Umbilical cord (tissue), 1 donor: Measurements from ENCODE around the gene ACOT13. TPM values are rescaled to one million over a fixed set of nuclear protein-coding genes. Genes with fewer than 3 reads are reported as not detected.

Experiments
- total RNA-seq: library from RNA; depleted of rRNA; stranded (reverse); fragments of >200 nt; gene quantifications from one replicate; pipeline ENCODE4 v1.2.3, GENCODE V29; 2014; ENCODE audit warnings: low replicate concordance; ENCODE audit not compliant: insufficient read depth

Gene ACOT13
- total RNA-seq, 1 donor from 2014 or later = 12.0 TPM

Other genes with a start within 250 kb of the ACOT13 start
- not detected for gene GPLD1, start 177.5 kb upstream of the ACOT13 start, total RNA-seq
- 3.4 TPM for gene ALDH5A1, start 172.1 kb upstream of the ACOT13 start, total RNA-seq
- gene KIAA0319, start 20.9 kb upstream of the ACOT13 start, total RNA-seq = 2.2 TPM
- gene TDP2, start 178 bp upstream of the ACOT13 start, total RNA-seq = 19.7 TPM
- gene C6orf62, start 52.1 kb downstream of the ACOT13 start, total RNA-seq = 52.5 TPM
- gene GMNN, start 107.9 kb downstream of the ACOT13 start, total RNA-seq = 17.1 TPM
- gene ARMH2, start 131.8 kb downstream of the ACOT13 start, total RNA-seq = not detected